ENCODE data around the gene MBD5.

DNA sequence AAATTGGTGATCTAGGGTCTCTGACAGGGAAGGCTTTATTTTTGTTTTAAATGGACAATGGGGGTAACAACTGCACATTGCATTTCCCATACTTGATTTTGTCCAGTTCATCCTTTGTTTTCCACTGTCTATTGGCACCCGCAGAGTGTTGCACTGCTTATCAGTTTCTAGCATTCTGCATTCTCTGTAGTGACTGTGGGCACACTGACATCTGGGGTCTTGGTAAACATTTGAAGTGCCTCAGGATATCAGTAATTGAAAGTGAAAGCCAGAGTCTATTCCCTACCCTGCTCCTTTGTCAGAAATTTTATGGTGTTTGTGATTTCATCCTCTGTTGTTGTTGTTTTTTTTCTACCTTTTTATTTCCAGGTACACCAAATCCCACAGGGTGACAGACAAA, 491.6 kb downstream of the MBD5 start:
- TF ChIP-seq FOXA1 (IDR thresholded peaks at IDR 0.05), result no peak
- no peak for TF ChIP-seq ZNF384 (IDR thresholded peaks at IDR 0.05)
- no peak for TF ChIP-seq FOXM1 (IDR thresholded peaks at IDR 0.05; ENCODE audit: borderline replicate concordance)
